Activated naive CD4-positive, alpha-beta T cell treated with anti-CD3 and anti-CD28 coated beads for 36 hours (primary cell): Measurements from ENCODE around the gene IL1RAPL2. TPM values are rescaled to one million over a fixed set of nuclear protein-coding genes. Genes with fewer than 3 reads are reported as not detected.

Experiments used
- CTCF ChIA-PET: fragments of 350-600 bp; sonication (Branson Sonifier 250); formaldehyde crosslinking; loops from one replicate; lab custom pipeline; 2021; ENCODE audit warnings: antibody characterized with exemption; lab: Charles Lee
- DNase-seq: peaks from one replicate; pipeline ENCODE4 v3.0.0-alpha.2; 2020
- H3K27ac Mint-ChIP-seq: one replicate; pipeline ENCODE4 v1.8.0; 2021; ENCODE audit warnings: mild to moderate bottlenecking, mixed read lengths
- H3K27me3 Mint-ChIP-seq: one replicate; pipeline ENCODE4 v1.8.0; 2021; ENCODE audit warnings: low read depth, mixed read lengths
- H3K36me3 Mint-ChIP-seq: one replicate; pipeline ENCODE4 v1.8.0; 2021; ENCODE audit warnings: low read depth, mixed read lengths
- H3K4me1 Mint-ChIP-seq: one replicate; pipeline ENCODE4 v1.8.0; 2021; ENCODE audit warnings: low read depth, mixed read lengths
- H3K4me3 Mint-ChIP-seq: one replicate; pipeline ENCODE4 v1.8.0; 2021; ENCODE audit warnings: mild to moderate bottlenecking, moderate library complexity, mixed read lengths
- H3K9me3 Mint-ChIP-seq: one replicate; pipeline ENCODE4 v1.8.0; 2021; ENCODE audit warnings: mixed read lengths
- intact Hi-C: fragments of 100-400 bp; cut with micrococcal nuclease; formaldehyde crosslinking; loops from one replicate; pipeline ENCODE4 v1.15.1; 2023
- total RNA-seq, 2 experiments: library from RNA; stranded (reverse); gene quantifications; one replicate each; pipeline ENCODE4 v1.2.3, GENCODE V29; 2021

IL1RAPL2 gene
- total RNA-seq, 2 experiments from 2014 or later, result not detected

- Mint-ChIP-seq H3K9me3 (no peaks in the 10 kb centered on the region), H3K27ac (no peak overlapping the region), H3K4me1 (no peaks in the 10 kb centered on the region), H3K27me3 (no peaks in the 10 kb centered on the region), H3K4me3 (no peak overlapping the region), H3K36me3 (no peaks in the 10 kb centered on the region)
- DNase-seq, result no peak
- CTCF ChIA-PET, result no interaction called here
- intact Hi-C loops, result no loop called here
Observed at GRCh38 chrX:105323928-105324327, 757.9 kb downstream of the IL1RAPL2 start.

GRCh38 chrX:105328773-105329172 lies 762.8 kb downstream of the IL1RAPL2 start:
- H3K4me1 Mint-ChIP-seq, result no peaks in the 10 kb centered on the region
- DNase-seq, result no peak
- no peaks in the 10 kb centered on the region for H3K36me3 Mint-ChIP-seq
- no peak overlapping the region for H3K27ac Mint-ChIP-seq
- no peak overlapping the region for H3K4me3 Mint-ChIP-seq
- intact Hi-C loops, result no loop called here
- CTCF ChIA-PET, result no interaction called here
- peaks cover 2% of the 10 kb centered on the region for H3K9me3 Mint-ChIP-seq
- no peaks in the 10 kb centered on the region for H3K27me3 Mint-ChIP-seq

- H3K36me3 Mint-ChIP-seq, result no peaks in the 10 kb centered on the region
- no peak for DNase-seq
- CTCF ChIA-PET, result no interaction called here
- intact Hi-C loops, result no loop called here
- no peaks in the 10 kb centered on the region for H3K4me1 Mint-ChIP-seq
- H3K9me3 Mint-ChIP-seq, result peaks cover 6% of the 10 kb centered on the region
- no peaks in the 10 kb centered on the region for H3K27me3 Mint-ChIP-seq
- H3K4me3 Mint-ChIP-seq, result no peak overlapping the region
- H3K27ac Mint-ChIP-seq, result no peak overlapping the region
Observed at GRCh38 chrX:105331244-105331643, 765.2 kb downstream of the IL1RAPL2 start.

GRCh38 chrX:105347373-105347772 lies 781.4 kb downstream of the IL1RAPL2 start:
- Mint-ChIP-seq H3K36me3 (no peaks in the 10 kb centered on the region), H3K27me3 (no peaks in the 10 kb centered on the region), H3K4me1 (no peaks in the 10 kb centered on the region), H3K4me3 (no peak overlapping the region), H3K9me3 (peaks cover 2% of the 10 kb centered on the region), H3K27ac (no peak overlapping the region)
- no peak for DNase-seq
- intact Hi-C loops, result no loop called here
- CTCF ChIA-PET, result no interaction called here

GRCh38 chrX:105349476-105349875 lies 783.5 kb downstream of the IL1RAPL2 start:
- no peak overlapping the region for H3K4me3 Mint-ChIP-seq
- DNase-seq, result no peak
- intact Hi-C loops, result no loop called here
- H3K9me3 Mint-ChIP-seq, result peaks cover 2% of the 10 kb centered on the region
- no peaks in the 10 kb centered on the region for H3K36me3 Mint-ChIP-seq
- no peak overlapping the region for H3K27ac Mint-ChIP-seq
- H3K4me1 Mint-ChIP-seq, result no peaks in the 10 kb centered on the region
- no peaks in the 10 kb centered on the region for H3K27me3 Mint-ChIP-seq
- CTCF ChIA-PET, result no interaction called here

- Mint-ChIP-seq H3K27ac (no peak overlapping the region), H3K4me1 (no peaks in the 10 kb centered on the region), H3K9me3 (no peaks in the 10 kb centered on the region), H3K36me3 (no peaks in the 10 kb centered on the region), H3K4me3 (no peak overlapping the region), H3K27me3 (no peaks in the 10 kb centered on the region)
- CTCF ChIA-PET, result no interaction called here
- no peak for DNase-seq
- intact Hi-C loops, result no loop called here
Observed at GRCh38 chrX:105375816-105376215, 809.8 kb downstream of the IL1RAPL2 start.

- no peak overlapping the region for H3K27ac Mint-ChIP-seq
- H3K36me3 Mint-ChIP-seq, result no peaks in the 10 kb centered on the region
- H3K27me3 Mint-ChIP-seq, result no peaks in the 10 kb centered on the region
- H3K4me1 Mint-ChIP-seq, result no peaks in the 10 kb centered on the region
- intact Hi-C loops, result no loop called here
- no peak for DNase-seq
- no peak overlapping the region for H3K4me3 Mint-ChIP-seq
- H3K9me3 Mint-ChIP-seq, result no peaks in the 10 kb centered on the region
- CTCF ChIA-PET, result no interaction called here
Observed at GRCh38 chrX:105424729-105425128, 858.7 kb downstream of the IL1RAPL2 start.

- DNase-seq, result no peak
- CTCF ChIA-PET, result no interaction called here
- Mint-ChIP-seq H3K27ac (no peak overlapping the region), H3K36me3 (no peaks in the 10 kb centered on the region), H3K9me3 (peaks cover 1% of the 10 kb centered on the region), H3K27me3 (no peaks in the 10 kb centered on the region), H3K4me1 (no peaks in the 10 kb centered on the region), H3K4me3 (no peak overlapping the region)
- intact Hi-C loops, result no loop called here
Observed at GRCh38 chrX:105451401-105451800, 885.4 kb downstream of the IL1RAPL2 start.

GRCh38 chrX:105458846-105459245 lies 892.8 kb downstream of the IL1RAPL2 start:
- intact Hi-C loops, result no loop called here
- no peak overlapping the region for H3K4me3 Mint-ChIP-seq
- no peak overlapping the region for H3K27ac Mint-ChIP-seq
- H3K36me3 Mint-ChIP-seq, result no peaks in the 10 kb centered on the region
- CTCF ChIA-PET, result no interaction called here
- H3K4me1 Mint-ChIP-seq, result no peaks in the 10 kb centered on the region
- no peak for DNase-seq
- H3K9me3 Mint-ChIP-seq, result peaks cover 1% of the 10 kb centered on the region
- H3K27me3 Mint-ChIP-seq, result no peaks in the 10 kb centered on the region

GRCh38 chrX:105460376-105460775 lies 894.4 kb downstream of the IL1RAPL2 start:
- no peak overlapping the region for H3K27ac Mint-ChIP-seq

GRCh38 chrX:105461016-105461415 lies 895.0 kb downstream of the IL1RAPL2 start:
- Mint-ChIP-seq H3K27me3 (no peaks in the 10 kb centered on the region), H3K27ac (no peak overlapping the region), H3K9me3 (no peaks in the 10 kb centered on the region), H3K36me3 (no peaks in the 10 kb centered on the region), H3K4me3 (no peak overlapping the region), H3K4me1 (no peaks in the 10 kb centered on the region)
- DNase-seq, result no peak
- CTCF ChIA-PET, result no interaction called here
- intact Hi-C loops, result no loop called here

More at GRCh38 chrX:105460376-105460775, 894.4 kb downstream of the IL1RAPL2 start:
- no peaks in the 10 kb centered on the region for H3K9me3 Mint-ChIP-seq
- intact Hi-C loops, result no loop called here
- CTCF ChIA-PET, result no interaction called here
- no peaks in the 10 kb centered on the region for H3K27me3 Mint-ChIP-seq
- H3K4me1 Mint-ChIP-seq, result no peaks in the 10 kb centered on the region
- no peak overlapping the region for H3K4me3 Mint-ChIP-seq
- no peak for DNase-seq
- no peaks in the 10 kb centered on the region for H3K36me3 Mint-ChIP-seq

- Mint-ChIP-seq H3K9me3 (no peaks in the 10 kb centered on the region), H3K36me3 (no peaks in the 10 kb centered on the region), H3K27ac (no peak overlapping the region), H3K27me3 (no peaks in the 10 kb centered on the region), H3K4me1 (no peaks in the 10 kb centered on the region), H3K4me3 (no peak overlapping the region)
- CTCF ChIA-PET, result no interaction called here
- DNase-seq, result no peak
- intact Hi-C loops, result no loop called here
Observed at GRCh38 chrX:105462186-105462585, 896.2 kb downstream of the IL1RAPL2 start.

- no peaks in the 10 kb centered on the region for H3K27me3 Mint-ChIP-seq
- CTCF ChIA-PET, result no interaction called here
- no peak for DNase-seq
- intact Hi-C loops, result no loop called here
- H3K9me3 Mint-ChIP-seq, result no peaks in the 10 kb centered on the region
- no peaks in the 10 kb centered on the region for H3K36me3 Mint-ChIP-seq
- no peaks in the 10 kb centered on the region for H3K4me1 Mint-ChIP-seq
- H3K27ac Mint-ChIP-seq, result no peak overlapping the region
- no peak overlapping the region for H3K4me3 Mint-ChIP-seq
Observed at GRCh38 chrX:105463473-105463872, 897.5 kb downstream of the IL1RAPL2 start.

- DNase-seq, result no peak
- H3K27ac Mint-ChIP-seq, result no peak overlapping the region
- intact Hi-C loops, result no loop called here
- no peaks in the 10 kb centered on the region for H3K4me1 Mint-ChIP-seq
- no peaks in the 10 kb centered on the region for H3K36me3 Mint-ChIP-seq
- no peak overlapping the region for H3K4me3 Mint-ChIP-seq
- no peaks in the 10 kb centered on the region for H3K27me3 Mint-ChIP-seq
- H3K9me3 Mint-ChIP-seq, result no peaks in the 10 kb centered on the region
- CTCF ChIA-PET, result no interaction called here
Observed at GRCh38 chrX:105464618-105465017, 898.6 kb downstream of the IL1RAPL2 start.
